GM12878 (cell line): ENCODE results near the gene FAM199X. TPM values are rescaled to one million over a fixed set of nuclear protein-coding genes. Genes with fewer than 3 reads are reported as not detected.

Experiments used
- ATF7 ChIP-seq: fragments of 450-650 bp; IDR thresholded peaks from 2 replicates; pipeline ENCODE4 v1.6.1; 2016; ENCODE audit warnings: low read depth, mild to moderate bottlenecking
- CHD4 ChIP-seq: fragments of 200-600 bp; sonication (generic); IDR thresholded peaks from 2 replicates; pipeline ENCODE4 v1.6.1; 2016; ENCODE audit warnings: mild to moderate bottlenecking
- CREB1 ChIP-seq: IDR thresholded peaks from 2 replicates; pipeline ENCODE4 v1.6.1; 2012; ENCODE audit warnings: low read depth, mild to moderate bottlenecking, inconsistent platforms
- CREM ChIP-seq: IDR thresholded peaks from 2 replicates; pipeline ENCODE4 v1.6.1; 2014; ENCODE audit warnings: antibody characterized with exemption, low read depth
- EED ChIP-seq: sonication (generic); IDR thresholded peaks from 2 replicates; pipeline ENCODE4 v1.6.1; 2016; ENCODE audit warnings: antibody characterized with exemption, low read depth
- ETV6 ChIP-seq, 2 experiments: fragments of 450-650 bp in 1 of 2; IDR thresholded peaks in 1 of 2; conservative IDR thresholded peaks in 1 of 2; 2 replicates each; pipeline ENCODE4 v1.6.1; 2014; ENCODE audit warnings: antibody characterized with exemption in 1 of 2, borderline replicate concordance in 1 of 2, low read depth in 1 of 2, mild to moderate bottlenecking in 1 of 2, moderate library complexity in 1 of 2
- HCFC1 ChIP-seq: fragments of 150-350 bp; IDR thresholded peaks from 2 replicates; pipeline ENCODE4 v1.6.1; 2014; ENCODE audit warnings: low read length
- IRF4 ChIP-seq: IDR thresholded peaks from 2 replicates; pipeline ENCODE4 v1.6.1; 2011; ENCODE audit warnings: low read depth, low read length
- MEF2B ChIP-seq: fragments of 450-650 bp; IDR thresholded peaks from 2 replicates; pipeline ENCODE4 v1.6.1; 2018; ENCODE audit warnings: mild to moderate bottlenecking, moderate library complexity; ENCODE audit not compliant: partially characterized antibody, poor library complexity, severe bottlenecking
- NFYB ChIP-seq: IDR thresholded peaks from 2 replicates; pipeline ENCODE4 v1.6.1; 2011; ENCODE audit warnings: low read depth, mild to moderate bottlenecking, low read length, improper control_type of control experiment, moderate library complexity; ENCODE audit not compliant: insufficient read depth
- POLR2AphosphoS5 ChIP-seq: IDR thresholded peaks from 2 replicates; pipeline ENCODE4 v1.6.1; 2011; ENCODE audit warnings: mild to moderate bottlenecking, low read length, inconsistent platforms
- RB1 ChIP-seq: fragments of 450-650 bp; formaldehyde crosslinking; IDR thresholded peaks from 2 replicates; pipeline ENCODE4 v1.6.1; 2017; ENCODE audit warnings: mild to moderate bottlenecking, borderline replicate concordance
- SIX5 ChIP-seq: IDR thresholded peaks from 2 replicates; pipeline ENCODE4 v1.6.1; 2011; ENCODE audit warnings: mild to moderate bottlenecking, low read depth, low read length, moderate library complexity; ENCODE audit not compliant: severe bottlenecking
- SREBF1 ChIP-seq: IDR thresholded peaks from 2 replicates; pipeline ENCODE4 v1.6.1; 2012; ENCODE audit warnings: mild to moderate bottlenecking, low read length
- YBX1 ChIP-seq: fragments of 450-650 bp; IDR thresholded peaks from 2 replicates; pipeline ENCODE4 v1.6.1; 2016; ENCODE audit warnings: antibody characterized with exemption
- polyA plus RNA-seq, 11 experiments: library from polyadenylated mRNA; depleted of rRNA in 4 of 11; unstranded in 6 of 11; stranded (reverse) in 5 of 11; fragments of >200 nt; fragmentation: Nextera tagmentation in 4 of 11; fragmentation: Illumina TruSeq in 1 of 11; extraction: Ambion mirVana in 4 of 11; extraction: Trizol in 1 of 11; gene quantifications; 1 replicate in 1 of 11; 2 replicates in 10 of 11; pipeline versions ENCODE4 v1.2.1 to v1.2.3, GENCODE V29; 2011 to 2016; ENCODE audit warnings: inconsistent platforms in 2 of 11, missing spikeins in 2 of 11, low read depth in 1 of 11
- total RNA-seq, 4 experiments: library from RNA; depleted of rRNA in 3 of 4; stranded (reverse); fragments of >200 nt in 3 of 4; fragmentation: Illumina TruSeq in 1 of 4; extraction: Trizol in 1 of 4; gene quantifications; 2 replicates each; pipeline versions ENCODE4 v1.2.1 to v1.2.3, GENCODE V29; 2013 to 2021
- TF ChIP-seq, protein P1 (sequence below): fragments of 450-650 bp; IDR thresholded peaks from 2 replicates; pipeline ENCODE4 v1.6.1; 2016; ENCODE audit warnings: mild to moderate bottlenecking
- TF ChIP-seq, protein P2 (sequence below): fragments of 450-650 bp; IDR thresholded peaks from 2 replicates; pipeline ENCODE4 v1.6.1; 2016; ENCODE audit warnings: mild to moderate bottlenecking
- TF ChIP-seq, protein P3 (sequence below): fragments of 450-650 bp; formaldehyde crosslinking; IDR thresholded peaks from 2 replicates; pipeline ENCODE4 v1.5.0; 2022; ENCODE audit warnings: mild to moderate bottlenecking, missing genetic modification characterization
- TF ChIP-seq, protein P4 (sequence below): IDR thresholded peaks from 2 replicates; pipeline ENCODE4 v1.6.1; 2012; ENCODE audit warnings: low read length, inconsistent platforms

Gene FAM199X
- total and polyA plus RNA-seq, 10 of the 15 experiments (the other 5 are each of a cell fraction or from before 2014, with no cell fraction given) = 2.4 to 10.9 (median 9.1) TPM

DNA sequence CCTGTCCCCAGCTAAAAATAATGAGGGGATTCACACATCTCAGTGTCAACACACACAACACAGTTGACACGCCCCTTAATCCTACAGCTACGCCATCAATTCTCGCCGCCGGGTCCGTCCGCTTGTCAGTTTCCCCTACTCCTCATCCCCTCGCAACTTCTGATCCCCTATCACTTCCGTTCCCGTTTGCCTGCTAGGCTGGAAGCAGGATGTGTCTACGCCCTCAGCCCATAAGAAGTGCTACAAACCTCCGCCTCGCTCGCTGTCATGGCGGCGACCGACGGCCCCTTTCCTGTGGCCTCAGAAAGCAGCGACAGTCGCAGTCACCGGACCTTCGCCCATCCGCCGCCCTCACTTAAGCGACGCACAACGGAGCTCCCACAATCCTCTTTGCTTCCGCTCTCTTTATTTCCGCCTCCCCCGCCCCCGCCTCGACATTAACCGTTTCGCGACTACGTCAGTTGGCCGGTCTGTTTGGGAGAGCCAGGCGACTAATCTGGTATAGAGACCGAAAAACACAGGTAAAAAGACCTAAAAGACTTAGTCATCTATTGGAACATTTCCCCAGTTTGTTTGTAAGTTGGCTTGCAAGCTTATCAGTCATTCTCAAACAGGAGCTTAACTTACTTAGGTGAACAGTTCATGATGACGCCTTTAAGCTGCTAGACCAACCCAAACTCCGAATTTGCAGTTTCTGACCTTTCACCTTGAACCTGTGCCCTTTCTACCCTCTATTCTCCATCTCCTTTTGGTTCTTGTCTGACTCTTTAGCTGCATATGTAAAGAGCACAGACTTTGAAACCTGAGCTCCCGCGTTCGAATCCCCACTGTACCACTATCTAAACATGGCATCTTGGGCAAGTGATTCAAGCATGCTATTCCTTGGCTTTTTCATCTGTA, 9.4 kb upstream of the FAM199X start, which contains the start of gene SLC25A53 (continued):
- TF ChIP-seq, protein P1, sequence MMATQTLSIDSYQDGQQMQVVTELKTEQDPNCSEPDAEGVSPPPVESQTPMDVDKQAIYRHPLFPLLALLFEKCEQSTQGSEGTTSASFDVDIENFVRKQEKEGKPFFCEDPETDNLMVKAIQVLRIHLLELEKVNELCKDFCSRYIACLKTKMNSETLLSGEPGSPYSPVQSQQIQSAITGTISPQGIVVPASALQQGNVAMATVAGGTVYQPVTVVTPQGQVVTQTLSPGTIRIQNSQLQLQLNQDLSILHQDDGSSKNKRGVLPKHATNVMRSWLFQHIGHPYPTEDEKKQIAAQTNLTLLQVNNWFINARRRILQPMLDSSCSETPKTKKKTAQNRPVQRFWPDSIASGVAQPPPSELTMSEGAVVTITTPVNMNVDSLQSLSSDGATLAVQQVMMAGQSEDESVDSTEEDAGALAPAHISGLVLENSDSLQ = peak; percentile 76
- TF ChIP-seq ATF7 = peak; percentile 72; the same call in 1 of the 2 replicates
- TF ChIP-seq CREM = peak; percentile 98
- TF ChIP-seq, protein P2, sequence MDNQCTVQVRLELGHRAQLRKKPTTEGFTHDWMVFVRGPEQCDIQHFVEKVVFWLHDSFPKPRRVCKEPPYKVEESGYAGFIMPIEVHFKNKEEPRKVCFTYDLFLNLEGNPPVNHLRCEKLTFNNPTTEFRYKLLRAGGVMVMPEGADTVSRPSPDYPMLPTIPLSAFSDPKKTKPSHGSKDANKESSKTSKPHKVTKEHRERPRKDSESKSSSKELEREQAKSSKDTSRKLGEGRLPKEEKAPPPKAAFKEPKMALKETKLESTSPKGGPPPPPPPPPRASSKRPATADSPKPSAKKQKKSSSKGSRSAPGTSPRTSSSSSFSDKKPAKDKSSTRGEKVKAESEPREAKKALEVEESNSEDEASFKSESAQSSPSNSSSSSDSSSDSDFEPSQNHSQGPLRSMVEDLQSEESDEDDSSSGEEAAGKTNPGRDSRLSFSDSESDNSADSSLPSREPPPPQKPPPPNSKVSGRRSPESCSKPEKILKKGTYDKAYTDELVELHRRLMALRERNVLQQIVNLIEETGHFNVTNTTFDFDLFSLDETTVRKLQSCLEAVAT = 0 out of 2 replicates have a peak, but pooled peaks have one; percentile 47
- peak; percentile 62 for TF ChIP-seq POLR2AphosphoS5
- TF ChIP-seq, protein P3, sequence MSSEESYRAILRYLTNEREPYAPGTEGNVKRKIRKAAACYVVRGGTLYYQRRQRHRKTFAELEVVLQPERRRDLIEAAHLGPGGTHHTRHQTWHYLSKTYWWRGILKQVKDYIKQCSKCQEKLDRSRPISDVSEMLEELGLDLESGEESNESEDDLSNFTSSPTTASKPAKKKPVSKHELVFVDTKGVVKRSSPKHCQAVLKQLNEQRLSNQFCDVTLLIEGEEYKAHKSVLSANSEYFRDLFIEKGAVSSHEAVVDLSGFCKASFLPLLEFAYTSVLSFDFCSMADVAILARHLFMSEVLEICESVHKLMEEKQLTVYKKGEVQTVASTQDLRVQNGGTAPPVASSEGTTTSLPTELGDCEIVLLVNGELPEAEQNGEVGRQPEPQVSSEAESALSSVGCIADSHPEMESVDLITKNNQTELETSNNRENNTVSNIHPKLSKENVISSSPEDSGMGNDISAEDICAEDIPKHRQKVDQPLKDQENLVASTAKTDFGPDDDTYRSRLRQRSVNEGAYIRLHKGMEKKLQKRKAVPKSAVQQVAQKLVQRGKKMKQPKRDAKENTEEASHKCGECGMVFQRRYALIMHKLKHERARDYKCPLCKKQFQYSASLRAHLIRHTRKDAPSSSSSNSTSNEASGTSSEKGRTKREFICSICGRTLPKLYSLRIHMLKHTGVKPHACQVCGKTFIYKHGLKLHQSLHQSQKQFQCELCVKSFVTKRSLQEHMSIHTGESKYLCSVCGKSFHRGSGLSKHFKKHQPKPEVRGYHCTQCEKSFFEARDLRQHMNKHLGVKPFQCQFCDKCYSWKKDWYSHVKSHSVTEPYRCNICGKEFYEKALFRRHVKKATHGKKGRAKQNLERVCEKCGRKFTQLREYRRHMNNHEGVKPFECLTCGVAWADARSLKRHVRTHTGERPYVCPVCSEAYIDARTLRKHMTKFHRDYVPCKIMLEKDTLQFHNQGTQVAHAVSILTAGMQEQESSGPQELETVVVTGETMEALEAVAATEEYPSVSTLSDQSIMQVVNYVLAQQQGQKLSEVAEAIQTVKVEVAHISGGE (CRISPR knock-in tag) = peak; percentile 90
- no peak for TF ChIP-seq EED
- TF ChIP-seq RB1 = no peak
- TF ChIP-seq HCFC1 = peak; percentile 80
- TF ChIP-seq, protein P4, sequence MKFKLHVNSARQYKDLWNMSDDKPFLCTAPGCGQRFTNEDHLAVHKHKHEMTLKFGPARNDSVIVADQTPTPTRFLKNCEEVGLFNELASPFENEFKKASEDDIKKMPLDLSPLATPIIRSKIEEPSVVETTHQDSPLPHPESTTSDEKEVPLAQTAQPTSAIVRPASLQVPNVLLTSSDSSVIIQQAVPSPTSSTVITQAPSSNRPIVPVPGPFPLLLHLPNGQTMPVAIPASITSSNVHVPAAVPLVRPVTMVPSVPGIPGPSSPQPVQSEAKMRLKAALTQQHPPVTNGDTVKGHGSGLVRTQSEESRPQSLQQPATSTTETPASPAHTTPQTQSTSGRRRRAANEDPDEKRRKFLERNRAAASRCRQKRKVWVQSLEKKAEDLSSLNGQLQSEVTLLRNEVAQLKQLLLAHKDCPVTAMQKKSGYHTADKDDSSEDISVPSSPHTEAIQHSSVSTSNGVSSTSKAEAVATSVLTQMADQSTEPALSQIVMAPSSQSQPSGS = peak; percentile 43
- peak; percentile 4; the same call in 1 of the 2 replicates for TF ChIP-seq SREBF1
- 0 out of 2 replicates have a peak, but pooled peaks have one; percentile 7 for TF ChIP-seq IRF4
- TF ChIP-seq SIX5 = peak; percentile 49
- TF ChIP-seq ETV6 (conservative IDR thresholded peaks at IDR 0.05 in 1 of 2, IDR thresholded peaks at IDR 0.05 in 1 of 2; ENCODE audit: borderline replicate concordance in 1 of 2, low read depth in 1 of 2) = peak in 1 of 2 experiments; percentile 55; a peak in 1 of 4 replicates
- no peak for TF ChIP-seq NFYB
- TF ChIP-seq YBX1 = no peak
- TF ChIP-seq CHD4 = no peak
- peak; percentile 45 for TF ChIP-seq MEF2B
- peak; percentile 97 for TF ChIP-seq CREB1
